GM21825 (cell line): Measurements from ENCODE around the gene INTS4.
A peak's percentile ranks its signal among the peaks of the same experiment; 100 is the strongest.
"Not testable (repeated sequence)": the region's sequence is repeated elsewhere in the genome, so short reads cannot be mapped to it uniquely, and the experiment has no call there.

Experiments
- ATAC-seq: cut with Tn5 transposase; IDR thresholded peaks from one replicate; pipeline ENCODE4 v1.9.1; 2021; ENCODE audit warnings: mild to moderate bottlenecking, moderate library complexity; ENCODE audit not compliant: unreplicated experiment

Gene INTS4

DNA sequence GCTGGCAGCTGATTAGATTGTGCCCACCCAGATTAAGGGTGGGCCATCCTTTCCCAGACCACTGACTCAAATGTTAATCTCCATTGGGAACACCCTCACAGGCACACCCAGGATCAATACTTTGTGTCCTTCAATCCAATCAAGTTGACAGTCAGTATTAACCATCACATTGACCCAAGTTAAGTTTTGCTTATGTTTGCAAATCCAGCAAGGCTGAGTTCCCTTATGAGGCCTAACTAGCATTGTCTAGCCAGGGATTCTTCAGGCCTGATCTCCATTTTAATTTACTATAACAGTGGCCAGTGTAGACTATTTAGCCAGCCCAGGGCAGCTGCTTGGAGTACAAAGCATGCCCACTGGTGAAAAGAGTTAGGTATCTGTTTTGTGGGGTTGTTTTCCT, 30.9 kb upstream of the INTS4 start:
- no peak for ATAC-seq

- no peak for ATAC-seq
Measured at GRCh38 chr11:78023426-78023825, 29.0 kb upstream of the INTS4 start.

DNA sequence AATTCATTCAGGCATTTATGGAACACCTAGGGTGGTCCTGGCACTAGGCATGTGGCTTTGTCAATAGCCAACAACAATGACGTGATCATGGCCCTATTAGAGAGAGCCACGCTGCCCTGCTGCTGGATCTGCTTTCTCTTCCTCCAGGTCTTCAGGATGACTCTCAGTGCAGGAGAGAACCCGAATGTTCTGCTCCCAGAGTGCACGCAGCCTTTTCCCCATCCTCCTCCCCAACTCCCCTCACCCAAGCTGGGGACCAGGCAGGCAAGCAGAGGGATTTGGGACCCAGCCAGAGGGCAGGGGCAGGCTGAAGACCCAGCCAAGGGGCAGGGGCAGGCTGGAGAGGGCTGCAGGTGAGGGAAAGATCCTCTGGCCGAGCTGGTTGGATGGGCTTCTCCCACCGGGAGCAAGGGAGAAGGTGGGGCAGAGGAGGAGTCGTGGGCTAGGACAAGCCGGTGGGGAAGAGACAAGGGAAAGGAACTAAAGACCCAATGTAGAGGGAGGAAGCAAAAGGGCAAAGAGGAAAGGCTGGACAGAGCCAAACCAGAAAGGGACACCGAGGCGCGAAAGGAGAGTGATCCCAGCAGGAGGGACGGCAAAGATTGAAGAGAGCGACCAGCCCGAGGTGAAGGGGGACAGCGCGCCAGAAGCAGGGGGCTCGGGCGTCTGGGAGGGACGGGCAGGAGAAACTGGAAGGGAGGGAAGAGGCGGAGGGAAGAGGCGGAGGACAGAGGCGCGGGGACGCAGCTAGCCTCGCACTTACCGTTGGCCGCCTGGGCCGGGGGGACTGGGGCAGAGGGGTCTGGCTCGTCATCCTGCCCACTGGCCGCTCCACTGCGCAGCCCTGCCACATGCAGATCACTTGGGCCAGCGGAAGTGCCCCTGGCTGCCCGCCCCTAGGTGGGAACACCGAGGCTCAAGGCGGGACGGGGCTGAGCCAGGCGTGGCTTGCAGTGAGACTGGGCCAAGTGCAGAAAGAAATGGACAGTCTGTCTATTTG, 28.2 kb upstream of the INTS4 start, which contains the start of gene KCTD14:
KCTD14 (minus strand) TSS at position 880 of the 1,000 bp plus-strand sequence; CDS start at position 853, 27 bp downstream.
- no peak for ATAC-seq

GRCh38 chr11:78021611-78022010, 27.1 kb upstream of the INTS4 start:
- no peak for ATAC-seq

DNA sequence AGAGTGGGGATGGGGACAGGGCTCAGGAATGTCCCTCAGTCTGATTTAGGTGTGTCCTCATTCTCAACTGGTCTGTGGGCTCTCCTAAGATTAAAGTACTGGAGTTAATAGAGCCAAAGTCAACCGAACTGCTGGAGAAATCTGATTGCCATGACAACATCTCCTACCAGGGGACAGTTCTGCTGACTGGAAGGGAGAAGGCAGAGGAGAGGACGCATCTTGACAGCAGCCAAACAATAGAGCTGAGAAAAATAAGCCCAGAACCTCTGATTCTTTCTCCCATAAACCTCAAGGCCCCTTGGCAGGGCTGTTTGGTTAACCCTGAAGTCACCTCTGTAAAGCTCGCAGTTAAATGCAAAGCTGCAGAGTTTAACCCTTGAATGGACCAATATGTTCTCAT, 25.8 kb upstream of the INTS4 start:
- ATAC-seq = no peak

DNA sequence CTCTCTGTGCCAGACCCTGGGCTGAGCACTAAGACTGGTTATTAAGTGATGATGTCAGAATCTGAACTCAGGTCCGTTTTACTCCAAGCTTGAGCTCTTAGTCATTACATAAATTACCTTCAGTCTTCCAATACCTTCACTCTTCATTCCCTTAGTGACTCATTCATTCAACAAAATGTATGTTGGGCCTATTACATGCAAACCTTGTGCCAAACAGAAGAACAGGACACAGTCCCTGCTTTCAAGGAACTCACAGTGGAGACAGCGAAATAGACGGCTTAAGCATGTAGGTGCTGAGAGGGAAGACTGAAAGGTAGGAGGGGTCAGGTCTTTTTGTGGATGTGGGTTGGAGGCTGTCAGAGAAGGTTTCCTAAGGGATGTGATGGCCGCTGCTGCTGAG, 25.3 kb upstream of the INTS4 start:
- no peak for ATAC-seq

DNA sequence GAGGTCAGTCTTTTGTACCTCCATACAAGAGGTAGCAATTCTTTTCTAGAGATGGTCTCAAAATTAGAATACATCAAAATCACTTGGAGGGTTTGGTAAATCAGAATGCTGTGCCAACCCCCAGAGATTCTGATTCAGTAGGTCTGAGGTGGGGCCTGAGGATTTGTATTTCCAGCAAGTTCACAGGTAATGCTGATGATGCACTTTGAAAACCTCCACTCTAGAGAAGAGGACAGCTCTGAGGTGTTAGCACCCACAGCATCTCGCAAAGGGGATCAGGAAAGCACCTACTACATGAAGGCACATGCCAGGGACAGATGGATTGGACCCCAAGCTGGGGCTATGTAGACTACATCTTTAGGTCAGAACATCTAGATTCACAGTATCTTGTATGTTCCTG, 21.4 kb upstream of the INTS4 start:
- ATAC-seq = no peak

- ATAC-seq = not testable (repeated sequence)
Measured at GRCh38 chr11:78014937-78015520, 20.6 kb upstream of the INTS4 start.

GRCh38 chr11:78011301-78011700, 16.8 kb upstream of the INTS4 start:
- ATAC-seq = no peak

- no peak for ATAC-seq
Measured at GRCh38 chr11:78010755-78011154, 16.3 kb upstream of the INTS4 start.

- ATAC-seq = no peak
Measured at GRCh38 chr11:78010304-78010703, 15.8 kb upstream of the INTS4 start.

DNA sequence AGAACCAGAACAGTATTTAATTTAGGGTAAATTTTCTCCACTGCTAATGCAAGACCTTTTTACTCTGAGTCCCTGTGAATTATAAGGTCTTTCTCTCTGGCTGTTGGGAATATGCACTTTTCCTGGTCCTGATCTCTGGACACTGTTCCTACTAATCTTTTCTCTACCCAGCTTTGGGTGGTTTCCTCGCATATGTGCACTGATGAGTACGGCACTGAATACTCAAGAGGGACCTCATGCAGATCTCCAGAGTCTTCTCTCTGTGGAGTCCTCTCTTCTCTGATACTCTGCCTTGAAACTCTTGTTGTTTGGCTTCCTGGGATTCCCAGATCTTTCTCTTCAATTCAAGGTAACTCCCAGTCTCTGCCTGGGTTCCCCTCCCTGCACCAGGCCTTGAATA, 14.6 kb upstream of the INTS4 start:
- ATAC-seq = no peak

- peak; percentile 62 for ATAC-seq
Measured at GRCh38 chr11:78000193-78000592, 5.7 kb upstream of the INTS4 start.

DNA sequence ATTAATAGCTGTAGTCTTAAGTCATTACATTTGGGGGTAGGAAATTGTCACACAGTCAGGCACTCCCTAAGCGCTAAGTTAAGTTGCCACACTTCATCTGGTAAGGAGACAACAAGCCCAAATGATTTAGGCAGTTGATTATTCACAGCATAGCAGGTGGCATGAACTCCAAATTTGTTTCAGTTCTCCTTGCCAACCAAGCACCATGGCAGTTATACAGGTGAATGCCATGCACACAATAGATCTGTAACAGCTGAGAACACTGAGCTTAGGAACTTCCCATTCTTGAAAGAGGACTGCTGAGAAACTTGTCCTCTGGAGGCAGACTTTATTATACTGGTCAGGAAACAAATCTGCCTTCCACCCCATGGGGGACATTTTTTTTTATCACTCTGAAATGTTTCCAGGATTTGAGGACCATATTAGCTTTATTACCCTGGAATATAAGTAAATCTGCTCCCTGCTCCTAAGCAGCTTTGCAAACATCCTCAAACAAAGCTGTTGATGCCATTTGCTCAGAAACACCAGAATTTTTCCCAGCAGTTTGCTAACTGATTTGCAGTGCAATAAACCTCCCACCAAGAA, 5.1 kb upstream of the INTS4 start:
- ATAC-seq = no peak

DNA sequence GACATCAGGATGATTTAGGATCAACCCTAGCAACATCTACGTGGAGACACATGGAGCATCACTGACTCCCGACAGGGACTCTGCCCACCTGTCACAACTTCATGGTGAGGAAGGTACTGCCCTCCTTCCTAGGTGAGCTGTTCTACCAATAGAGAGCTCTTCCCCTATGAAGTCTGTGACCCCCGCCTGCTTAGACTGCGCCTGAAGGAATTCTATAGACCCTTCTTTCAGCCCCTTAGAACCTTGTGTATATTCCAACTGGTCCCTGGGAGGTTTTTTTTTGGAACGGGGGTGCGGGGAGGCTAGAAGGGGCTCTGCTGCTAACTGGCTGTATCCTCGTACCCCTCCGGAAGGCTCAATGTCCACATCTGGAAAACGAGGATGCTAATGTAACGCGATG, 566 bp downstream of the INTS4 start:
- no peak for ATAC-seq

GRCh38 chr11:77990981-77991380, 3.5 kb downstream of the INTS4 start:
- ATAC-seq = no peak

GRCh38 chr11:77986456-77986855, 8.0 kb downstream of the INTS4 start:
- not testable (repeated sequence) for ATAC-seq

DNA sequence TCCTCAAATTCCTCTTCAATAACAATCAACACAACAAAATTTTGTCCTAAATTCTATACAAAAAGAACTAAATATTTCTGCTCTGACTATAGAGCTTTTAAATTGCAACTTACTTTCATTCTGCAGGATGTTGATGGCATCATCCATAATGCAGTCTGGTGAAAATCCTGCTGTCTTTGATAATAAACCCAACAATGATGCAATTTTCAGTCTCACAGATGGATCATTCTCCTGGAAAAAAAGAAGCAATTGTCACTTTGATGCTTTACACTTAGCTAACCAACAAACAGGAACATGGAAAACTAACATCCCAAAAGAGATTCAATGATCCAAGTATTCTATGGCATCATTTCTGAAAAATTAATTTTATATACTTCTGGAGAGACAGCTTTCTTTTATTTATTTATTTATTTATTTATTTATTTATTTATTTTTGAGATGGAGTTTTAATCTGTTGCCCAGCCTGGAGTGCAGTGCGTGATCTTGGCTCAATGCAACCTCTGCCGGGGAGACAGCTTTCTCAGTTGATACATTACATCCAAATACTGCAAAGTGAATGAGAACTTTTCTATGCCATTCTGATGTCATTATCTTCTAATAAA, 13.0 kb downstream of the INTS4 start:
- ATAC-seq = no peak

- peak; percentile 75 for ATAC-seq
Measured at GRCh38 chr11:77968337-77968736, 26.1 kb downstream of the INTS4 start.

DNA sequence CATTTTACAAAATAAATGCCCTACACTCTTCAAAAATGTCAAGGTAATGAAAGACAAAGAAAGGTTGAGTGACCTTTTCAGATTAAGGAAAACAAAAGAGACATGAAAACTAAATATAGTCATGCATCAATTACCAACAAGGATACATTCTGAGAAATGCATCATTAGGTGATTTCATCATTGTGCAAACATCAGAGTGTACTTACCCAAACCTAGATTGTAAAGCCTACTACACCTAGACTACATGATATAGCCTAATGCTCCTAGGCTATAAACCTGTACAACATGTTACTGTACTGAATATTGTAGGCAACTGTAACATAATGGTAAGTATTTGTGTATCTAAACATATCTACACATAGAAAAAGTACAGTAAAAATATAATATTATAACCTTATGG, 26.7 kb downstream of the INTS4 start:
- no peak for ATAC-seq

DNA sequence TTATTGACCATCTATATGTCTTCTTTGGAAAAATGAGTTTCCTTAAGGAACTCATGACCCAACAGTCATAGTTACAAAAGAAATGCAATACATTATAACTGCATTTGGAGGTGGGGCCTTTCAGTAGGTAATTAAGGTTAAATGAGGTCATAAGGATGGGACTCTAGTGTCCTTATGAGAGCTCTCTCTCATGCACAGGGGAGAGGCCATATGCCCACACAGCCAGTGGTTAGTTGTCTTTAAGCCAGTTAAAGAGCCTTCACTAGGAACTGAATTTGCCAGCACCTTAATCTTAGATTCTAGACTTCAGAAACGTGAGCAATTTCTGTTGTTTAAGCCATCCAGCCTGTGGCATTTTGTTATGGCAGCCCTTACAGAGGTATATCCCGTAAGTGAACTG, 27.3 kb downstream of the INTS4 start:
- no peak for ATAC-seq
